Activated naive CD8-positive, alpha-beta T cell treated with anti-CD3 and anti-CD28 coated beads, Interleukin-2, amount 10 ng/mL, durations not matched to agents 7 days and 5 days (primary cell): Measurements from ENCODE around the gene ZC3H7A. TPM values are rescaled to one million over a fixed set of nuclear protein-coding genes. Genes with fewer than 3 reads are reported as not detected.
A peak's percentile ranks its signal among the peaks of the same experiment; 100 is the strongest.

Experiments used
- ATAC-seq: fragments of 150-1000 bp; cut with Tn5 transposase; one replicate; pipeline ENCODE4 v1.10.0; 2021; ENCODE audit warnings: low read depth, moderate library complexity
- POLR2A ChIA-PET: fragments of 350-600 bp; sonication (Branson Sonifier 250); formaldehyde crosslinking; loops from one replicate; lab custom pipeline; 2021; ENCODE audit warnings: antibody characterized with exemption; lab: Charles Lee
- DNase-seq: peaks from one replicate; pipeline ENCODE4 v3.0.0; 2021
- H3K27ac Mint-ChIP-seq: one replicate; pipeline ENCODE4 v1.8.0; 2022; ENCODE audit warnings: mild to moderate bottlenecking, mixed read lengths
- H3K27me3 Mint-ChIP-seq: one replicate; pipeline ENCODE4 v1.8.0; 2022; ENCODE audit warnings: mild to moderate bottlenecking, moderate library complexity, mixed read lengths
- H3K36me3 Mint-ChIP-seq: one replicate; pipeline ENCODE4 v1.8.0; 2021; ENCODE audit warnings: mild to moderate bottlenecking, mixed read lengths
- H3K4me1 Mint-ChIP-seq: one replicate; pipeline ENCODE4 v1.8.0; 2021; ENCODE audit warnings: mixed read lengths
- H3K4me3 Mint-ChIP-seq: one replicate; pipeline ENCODE4 v1.8.0; 2022; ENCODE audit warnings: mild to moderate bottlenecking, moderate library complexity, mixed read lengths
- H3K9me3 Mint-ChIP-seq: one replicate; pipeline ENCODE4 v1.8.0; 2021; ENCODE audit warnings: mixed read lengths
- total RNA-seq, 2 experiments: library from RNA; stranded (reverse); gene quantifications; one replicate each; pipeline ENCODE4 v1.2.3, GENCODE V29; 2021

ZC3H7A gene
- total RNA-seq, 2 experiments from 2014 or later, result 73.1 to 82.5 TPM

DNA sequence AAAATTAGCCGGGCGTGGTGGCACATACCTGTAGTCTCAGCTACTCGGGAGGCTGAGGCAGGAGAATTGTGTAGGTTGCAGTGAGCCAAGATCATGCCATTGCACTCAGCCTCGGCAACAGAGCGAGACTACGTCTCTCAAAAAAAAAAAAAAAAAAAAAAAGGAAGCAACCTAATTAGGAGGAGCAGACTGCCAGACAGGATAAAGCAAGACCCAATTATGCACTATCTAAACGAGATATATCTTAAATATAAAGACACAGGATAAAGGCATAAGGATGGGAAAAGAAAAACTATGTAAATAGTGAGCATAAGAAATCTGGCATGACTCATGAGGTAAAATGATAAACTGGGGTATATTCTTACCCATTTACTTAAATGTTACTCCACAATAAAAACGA, 59.3 kb downstream of the ZC3H7A start:
- POLR2A ChIA-PET, result interaction anchor here (0.7 kb wide), 1 partner anchor 390 kb away, joined by 3 read pairs; no protein-coding TSS in a partner anchor
- no peaks in the 10 kb centered on the region for H3K27me3 Mint-ChIP-seq
- peaks cover 41% of the 10 kb centered on the region for H3K4me1 Mint-ChIP-seq
- DNase-seq (no peak), ATAC-seq (no peak)
- no peak overlapping the region for H3K4me3 Mint-ChIP-seq
- H3K27ac Mint-ChIP-seq, result no peak overlapping the region
- peaks cover 23% of the 10 kb centered on the region for H3K36me3 Mint-ChIP-seq
- no peaks in the 10 kb centered on the region for H3K9me3 Mint-ChIP-seq

DNA sequence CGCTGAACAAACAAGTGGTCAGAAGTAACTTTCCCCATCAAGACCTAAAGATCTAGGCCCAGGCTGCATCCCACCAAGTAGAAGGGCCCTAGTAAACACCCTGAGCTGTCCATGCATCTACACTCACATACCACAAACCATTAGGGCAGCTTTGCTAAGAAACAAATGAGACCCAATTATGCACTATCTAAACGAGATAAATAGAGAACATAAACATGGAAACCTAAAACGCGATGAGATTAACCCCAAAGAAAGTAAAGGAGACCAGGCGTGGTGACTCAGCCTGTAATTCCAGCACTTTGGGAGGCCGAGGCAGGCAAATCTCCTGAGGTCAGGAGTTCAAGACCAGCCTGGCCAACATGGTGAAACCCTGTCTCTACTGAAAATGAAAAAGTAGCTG, 60.2 kb downstream of the ZC3H7A start:
- ATAC-seq (no peak), DNase-seq (no peak)
- H3K4me1 Mint-ChIP-seq, result peaks cover 41% of the 10 kb centered on the region
- H3K36me3 Mint-ChIP-seq, result peaks cover 27% of the 10 kb centered on the region
- H3K9me3 Mint-ChIP-seq, result no peaks in the 10 kb centered on the region
- H3K27ac Mint-ChIP-seq, result no peak overlapping the region
- POLR2A ChIA-PET, result interaction anchor here (0.7 kb wide), 1 partner anchor 11 kb away, joined by 3 read pairs; no protein-coding TSS in a partner anchor
- no peaks in the 10 kb centered on the region for H3K27me3 Mint-ChIP-seq
- H3K4me3 Mint-ChIP-seq, result no peak overlapping the region

DNA sequence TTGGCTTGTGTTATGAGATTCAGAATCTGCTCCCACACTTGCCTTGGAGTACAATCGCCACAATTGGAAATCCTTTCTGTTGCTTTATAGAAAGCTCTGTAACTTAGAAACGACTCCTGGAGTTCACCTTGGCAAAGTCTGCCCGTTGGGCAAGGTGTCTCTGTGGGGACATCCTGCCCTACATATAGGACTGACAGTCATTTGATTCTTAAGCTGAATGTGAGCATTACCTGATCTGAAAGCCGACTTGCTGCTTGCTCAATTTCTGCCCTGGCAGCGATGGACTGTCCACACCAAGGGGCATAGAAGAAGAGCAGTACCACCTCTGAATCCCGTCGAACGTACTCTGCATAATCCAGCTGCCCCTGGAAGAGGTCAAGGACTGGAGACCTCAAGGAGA, 61.3 kb downstream of the ZC3H7A start:
- H3K27me3 Mint-ChIP-seq, result no peaks in the 10 kb centered on the region
- peaks cover 35% of the 10 kb centered on the region for H3K4me1 Mint-ChIP-seq
- peaks cover 33% of the 10 kb centered on the region for H3K36me3 Mint-ChIP-seq
- no peak for DNase-seq
- H3K9me3 Mint-ChIP-seq, result no peaks in the 10 kb centered on the region
- H3K27ac Mint-ChIP-seq, result no peak overlapping the region
- no peak for ATAC-seq
- POLR2A ChIA-PET, result no interaction called here
- no peak overlapping the region for H3K4me3 Mint-ChIP-seq

DNA sequence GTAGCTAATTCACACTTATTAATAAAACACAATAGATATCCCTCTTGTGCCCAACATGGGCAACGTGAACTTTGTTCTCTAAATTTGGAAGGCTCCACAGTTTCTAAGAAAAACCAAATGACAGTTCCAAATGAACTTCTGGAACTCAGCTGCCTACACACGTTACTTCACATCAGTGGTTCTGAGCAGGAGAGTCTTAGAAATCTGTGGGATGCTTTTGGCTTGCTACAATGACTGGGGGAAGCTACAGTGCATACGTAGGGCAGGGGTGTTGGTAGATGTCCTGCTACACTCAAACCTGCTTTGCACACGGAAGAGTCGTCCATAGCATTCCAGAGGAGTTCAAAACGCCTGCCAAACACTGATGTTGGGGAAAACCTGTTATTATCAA, 62.4 kb downstream of the ZC3H7A start:
- peaks cover 34% of the 10 kb centered on the region for H3K4me1 Mint-ChIP-seq
- DNase-seq (no peak), ATAC-seq (no peak)
- no peak overlapping the region for H3K4me3 Mint-ChIP-seq
- no peak overlapping the region for H3K27ac Mint-ChIP-seq
- POLR2A ChIA-PET, result no interaction called here
- H3K9me3 Mint-ChIP-seq, result no peaks in the 10 kb centered on the region
- H3K27me3 Mint-ChIP-seq, result no peaks in the 10 kb centered on the region
- peaks cover 38% of the 10 kb centered on the region for H3K36me3 Mint-ChIP-seq

DNA sequence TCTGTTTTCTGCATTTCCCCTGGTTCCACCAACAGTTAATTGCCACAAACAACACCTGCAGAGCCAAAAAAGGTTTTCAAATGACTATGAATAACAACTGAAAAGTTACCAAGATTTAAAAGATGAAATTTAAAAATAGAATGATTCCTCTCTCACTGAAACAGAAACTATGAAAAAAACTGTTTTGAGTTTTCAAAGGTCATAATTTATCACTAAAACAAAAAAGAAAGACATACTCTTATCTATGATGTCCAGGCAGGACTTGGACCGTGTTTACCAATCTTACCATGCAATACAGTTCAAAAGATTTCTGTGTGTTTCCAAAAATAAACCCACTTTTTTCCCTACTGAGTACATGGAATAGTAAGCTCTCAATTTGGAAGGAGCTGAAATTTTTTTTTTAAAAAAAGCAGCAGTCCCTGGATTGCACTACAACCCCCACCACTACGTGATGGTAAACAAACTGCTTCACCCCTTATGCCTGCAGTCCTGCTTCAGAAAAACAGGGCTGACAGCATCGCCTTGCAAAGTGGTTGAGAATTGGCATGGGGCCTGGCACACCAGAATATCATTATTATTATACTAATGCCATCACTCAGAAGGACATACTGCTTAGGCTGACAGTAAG, 62.9 kb downstream of the ZC3H7A start:
- Mint-ChIP-seq H3K4me3 (no peak overlapping the region), H3K4me1 (peaks cover 31% of the 10 kb centered on the region), H3K9me3 (no peaks in the 10 kb centered on the region), H3K27me3 (no peaks in the 10 kb centered on the region), H3K27ac (no peak overlapping the region), H3K36me3 (peaks cover 42% of the 10 kb centered on the region)
- no peak for ATAC-seq
- DNase-seq, result no peak
- POLR2A ChIA-PET, result no interaction called here

DNA sequence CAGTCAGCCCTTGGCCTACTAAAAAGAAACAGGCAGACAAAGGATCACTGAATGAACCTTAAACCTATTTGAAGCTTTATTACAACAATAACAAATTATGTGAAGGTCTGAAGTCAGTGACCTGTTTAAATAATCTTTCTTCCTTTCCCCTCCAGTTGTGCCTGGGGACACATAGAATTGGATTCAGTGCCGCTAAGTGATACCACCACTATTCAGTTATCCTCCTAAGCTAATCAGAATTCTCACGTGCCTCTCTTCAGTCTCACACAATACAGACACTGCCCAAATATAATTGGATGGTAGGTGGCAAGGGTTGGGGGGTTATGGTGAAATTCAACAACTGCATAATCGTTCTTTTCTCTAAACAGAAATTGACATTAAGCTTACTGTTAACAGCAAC, 65.8 kb downstream of the ZC3H7A start:
- Mint-ChIP-seq H3K9me3 (no peaks in the 10 kb centered on the region), H3K27me3 (no peaks in the 10 kb centered on the region), H3K4me3 (no peak overlapping the region), H3K4me1 (peaks cover 26% of the 10 kb centered on the region), H3K36me3 (peaks cover 44% of the 10 kb centered on the region), H3K27ac (no peak overlapping the region)
- no peak for ATAC-seq
- POLR2A ChIA-PET, result interaction anchor here (1.5 kb wide), 1 partner anchor 12 kb away, joined by 6 read pairs; the partner anchor contains the start of gene TXNDC11
- no peak for DNase-seq

DNA sequence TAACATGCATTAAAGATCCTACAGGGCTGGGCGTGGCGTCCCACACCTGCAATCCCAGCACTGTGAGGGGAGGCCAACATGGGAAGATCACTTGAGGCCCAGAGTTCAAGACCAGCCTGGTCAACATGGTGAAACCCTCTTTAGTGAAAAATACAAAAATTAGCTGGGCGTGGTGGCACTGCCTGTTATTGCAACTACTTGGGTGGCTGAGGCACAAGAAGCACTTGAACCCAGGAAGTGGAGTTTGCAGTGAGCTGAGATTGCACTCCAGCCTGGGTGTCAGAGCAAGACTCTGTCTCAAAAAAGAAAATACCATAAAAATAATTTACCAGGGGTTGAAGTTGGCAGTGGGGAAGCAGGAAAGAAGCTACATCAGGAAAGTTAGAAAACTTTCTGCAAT, 67.3 kb downstream of the ZC3H7A start:
- DNase-seq (no peak), ATAC-seq (no peak)
- H3K27ac Mint-ChIP-seq, result peak overlapping the region; percentile 25
- POLR2A ChIA-PET, result interaction anchor here (1.2 kb wide), 1 partner anchor 12 kb away, joined by 3 read pairs; the partner anchor contains the start of gene TXNDC11
- no peaks in the 10 kb centered on the region for H3K9me3 Mint-ChIP-seq
- H3K27me3 Mint-ChIP-seq, result no peaks in the 10 kb centered on the region
- H3K4me1 Mint-ChIP-seq, result peaks cover 21% of the 10 kb centered on the region
- H3K36me3 Mint-ChIP-seq, result peaks cover 42% of the 10 kb centered on the region
- no peak overlapping the region for H3K4me3 Mint-ChIP-seq

DNA sequence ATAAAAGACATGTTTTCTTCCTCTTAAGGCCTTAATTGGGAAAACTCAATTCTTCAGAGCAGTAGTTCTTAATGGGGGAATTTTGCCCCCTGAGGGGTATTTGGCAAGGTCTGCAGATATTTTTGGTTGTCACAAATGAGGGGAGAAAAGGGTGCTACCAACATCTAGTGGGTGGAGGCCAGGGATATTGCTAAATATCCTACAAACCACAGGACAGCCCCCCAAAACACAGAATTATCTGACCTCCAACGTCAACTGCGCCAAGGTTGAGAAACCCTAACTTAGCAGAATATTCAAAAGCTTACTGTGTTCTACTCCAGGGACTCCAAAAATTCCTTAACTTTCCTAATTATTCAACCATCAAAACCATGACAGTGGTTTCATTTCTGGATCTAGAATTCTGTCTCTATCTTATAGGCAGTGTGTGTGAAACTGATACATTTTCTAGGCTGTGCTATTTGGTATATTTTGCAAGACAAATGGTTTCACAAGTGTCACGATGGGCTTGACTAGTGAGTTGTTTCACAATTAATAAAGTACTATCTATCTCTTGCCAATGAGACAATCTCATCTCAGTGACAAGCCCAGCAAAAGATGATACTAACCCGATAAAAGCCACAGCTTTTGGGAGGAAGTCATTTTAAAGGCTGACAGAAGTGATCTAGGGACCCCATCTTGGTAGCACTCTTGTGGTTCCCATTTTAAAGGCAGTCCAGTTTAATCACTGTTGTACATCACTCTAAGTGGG, 69.1 kb downstream of the ZC3H7A start:
- Mint-ChIP-seq H3K27ac (no peak overlapping the region), H3K9me3 (no peaks in the 10 kb centered on the region), H3K27me3 (no peaks in the 10 kb centered on the region), H3K4me1 (peaks cover 16% of the 10 kb centered on the region), H3K36me3 (peaks cover 37% of the 10 kb centered on the region), H3K4me3 (no peak overlapping the region)
- POLR2A ChIA-PET, result no interaction called here
- ATAC-seq (no peak), DNase-seq (no peak)

DNA sequence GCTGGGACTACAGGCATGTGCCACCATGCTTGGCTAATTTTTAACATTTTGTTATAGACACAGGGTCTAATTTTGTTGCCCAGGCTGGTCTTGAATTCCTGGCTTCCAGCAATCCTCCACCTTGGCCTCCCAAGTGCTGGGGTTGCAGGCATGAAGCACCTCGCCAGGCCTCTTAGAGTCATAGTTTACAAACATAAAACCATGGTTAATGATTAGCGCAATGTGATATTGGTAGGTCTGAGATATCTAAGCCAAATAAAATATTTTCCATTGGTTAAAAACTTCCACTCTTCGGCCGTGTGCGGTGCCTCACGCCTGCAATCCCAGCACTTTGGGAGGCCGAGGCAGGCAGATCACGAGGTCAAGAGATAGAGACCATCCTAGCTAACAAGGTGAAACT, 71.0 kb downstream of the ZC3H7A start:
- Mint-ChIP-seq H3K9me3 (no peaks in the 10 kb centered on the region), H3K36me3 (peaks cover 25% of the 10 kb centered on the region), H3K27me3 (no peaks in the 10 kb centered on the region), H3K27ac (no peak overlapping the region), H3K4me3 (no peak overlapping the region), H3K4me1 (peaks cover 15% of the 10 kb centered on the region)
- DNase-seq, result no peak
- no peak for ATAC-seq
- POLR2A ChIA-PET, result interaction anchor here (0.9 kb wide), 1 partner anchor 380 kb away, joined by 5 read pairs; no protein-coding TSS in a partner anchor

DNA sequence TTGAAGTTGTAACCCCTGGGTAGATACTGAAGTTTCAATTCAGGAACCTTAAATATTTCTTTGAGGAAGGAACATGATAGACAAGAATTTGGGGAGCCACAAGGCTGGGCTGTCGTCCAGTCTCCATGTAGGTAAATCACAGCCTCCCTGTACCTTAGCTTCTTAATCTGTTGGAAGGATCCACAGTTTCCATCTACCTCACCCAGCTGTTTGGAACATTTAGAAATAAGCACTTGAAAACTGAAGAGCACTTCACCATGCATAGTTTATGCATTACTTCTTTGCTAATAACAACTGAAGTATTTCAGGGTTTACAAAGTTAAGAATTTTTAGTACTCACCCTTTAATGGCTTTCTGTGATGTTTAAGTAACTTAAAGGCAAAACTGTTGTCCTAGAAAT, 71.6 kb downstream of the ZC3H7A start:
- Mint-ChIP-seq H3K4me3 (no peak overlapping the region), H3K9me3 (no peaks in the 10 kb centered on the region), H3K36me3 (peaks cover 28% of the 10 kb centered on the region), H3K27me3 (no peaks in the 10 kb centered on the region), H3K4me1 (peaks cover 15% of the 10 kb centered on the region), H3K27ac (no peak overlapping the region)
- ATAC-seq (no peak), DNase-seq (no peak)
- POLR2A ChIA-PET, result interaction anchor here (0.6 to 0.9 kb wide), 2 partner anchors 18 to 379 kb away, joined by 4 to 5 read pairs; no protein-coding TSS in a partner anchor

DNA sequence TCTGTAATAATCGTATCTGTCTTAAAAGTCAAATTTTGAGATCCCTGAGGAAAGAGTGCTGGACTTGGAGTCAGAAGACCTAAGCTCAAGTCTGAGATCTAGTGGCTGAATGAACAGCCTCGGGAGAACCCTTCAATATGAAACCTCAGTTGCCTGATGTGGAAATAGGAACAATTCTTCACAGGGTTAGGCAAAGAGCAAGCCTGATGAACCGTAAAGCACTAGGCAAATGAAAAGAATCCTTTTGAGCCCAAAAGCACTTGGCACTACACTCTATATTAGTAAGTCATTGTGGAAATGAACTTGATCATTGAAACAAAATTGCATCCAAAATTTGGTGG, 74.6 kb downstream of the ZC3H7A start:
- Mint-ChIP-seq H3K36me3 (peaks cover 16% of the 10 kb centered on the region), H3K9me3 (no peaks in the 10 kb centered on the region), H3K4me3 (no peak overlapping the region), H3K4me1 (peaks cover 3% of the 10 kb centered on the region), H3K27ac (no peak overlapping the region), H3K27me3 (no peaks in the 10 kb centered on the region)
- ATAC-seq, result no peak
- POLR2A ChIA-PET, result no interaction called here
- DNase-seq, result no peak

DNA sequence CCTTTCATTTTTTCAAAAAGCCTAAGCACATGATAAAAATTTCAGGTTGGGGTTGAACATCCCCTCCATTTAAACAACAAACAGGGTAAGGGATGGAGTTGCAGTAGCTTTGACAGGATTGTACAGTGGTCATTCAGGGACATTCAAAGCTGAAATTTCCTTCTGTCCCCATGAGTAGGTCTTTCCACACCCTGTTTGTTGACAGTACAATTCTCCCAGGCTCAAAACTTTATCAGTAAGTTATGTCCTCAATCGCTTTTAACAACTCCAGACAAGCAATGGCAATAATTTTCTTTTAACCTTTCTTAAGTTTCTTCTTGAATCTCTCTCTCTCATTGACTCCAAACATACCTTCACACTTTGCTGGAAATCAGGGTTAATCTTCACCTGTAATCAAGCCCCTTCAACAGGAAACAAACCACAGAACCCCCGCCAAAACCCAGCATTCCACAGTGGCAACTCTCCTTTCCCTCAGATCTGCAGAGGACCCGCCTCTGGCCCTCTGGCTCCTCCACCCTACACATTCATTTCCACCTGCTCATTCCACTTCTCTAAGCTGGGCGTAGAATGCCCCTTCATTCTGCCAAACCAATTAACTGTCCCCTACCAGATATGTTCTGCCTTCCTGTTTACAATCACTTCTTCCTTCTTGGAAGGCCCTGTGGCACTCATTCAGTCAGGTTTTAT, 75.1 kb downstream of the ZC3H7A start:
- POLR2A ChIA-PET, result no interaction called here
- Mint-ChIP-seq H3K27ac (no peak overlapping the region), H3K4me3 (no peak overlapping the region), H3K4me1 (peaks cover 3% of the 10 kb centered on the region), H3K36me3 (peaks cover 15% of the 10 kb centered on the region), H3K27me3 (no peaks in the 10 kb centered on the region), H3K9me3 (no peaks in the 10 kb centered on the region)
- DNase-seq (no peak), ATAC-seq (no peak)

DNA sequence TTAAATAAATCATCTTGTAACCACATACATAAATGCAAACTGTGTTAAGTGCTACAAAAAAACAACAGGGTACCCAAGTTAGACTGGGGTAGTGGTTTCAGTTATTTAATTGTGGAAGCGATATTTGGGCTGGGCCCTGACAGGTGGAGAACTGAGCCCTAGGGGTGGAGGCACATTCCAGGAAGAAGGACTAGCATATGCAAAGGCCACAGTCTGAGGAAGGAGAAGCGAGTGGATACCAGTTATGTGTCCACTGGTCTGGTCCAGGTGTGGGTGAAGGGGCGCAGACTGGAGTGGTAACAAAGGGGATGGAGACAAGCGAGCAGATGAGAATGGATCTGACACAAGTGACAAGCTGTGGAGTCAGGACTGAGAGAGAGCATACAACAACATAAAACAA, 77.3 kb downstream of the ZC3H7A start:
- no peak for DNase-seq
- Mint-ChIP-seq H3K4me3 (no peak overlapping the region), H3K27me3 (no peaks in the 10 kb centered on the region), H3K4me1 (peaks cover 3% of the 10 kb centered on the region), H3K36me3 (peaks cover 8% of the 10 kb centered on the region), H3K27ac (no peak overlapping the region), H3K9me3 (no peaks in the 10 kb centered on the region)
- no peak for ATAC-seq
- POLR2A ChIA-PET, result no interaction called here
